ENCODE data around the gene ZNF837. TPM values are rescaled to one million over a fixed set of nuclear protein-coding genes. Genes with fewer than 3 reads are reported as not detected.

Gene ZNF837
- total and polyA plus RNA-seq, 2 of the 4 experiments (the other 2 are of a cell fraction): 0.54 to 1.2 TPM

DNA sequence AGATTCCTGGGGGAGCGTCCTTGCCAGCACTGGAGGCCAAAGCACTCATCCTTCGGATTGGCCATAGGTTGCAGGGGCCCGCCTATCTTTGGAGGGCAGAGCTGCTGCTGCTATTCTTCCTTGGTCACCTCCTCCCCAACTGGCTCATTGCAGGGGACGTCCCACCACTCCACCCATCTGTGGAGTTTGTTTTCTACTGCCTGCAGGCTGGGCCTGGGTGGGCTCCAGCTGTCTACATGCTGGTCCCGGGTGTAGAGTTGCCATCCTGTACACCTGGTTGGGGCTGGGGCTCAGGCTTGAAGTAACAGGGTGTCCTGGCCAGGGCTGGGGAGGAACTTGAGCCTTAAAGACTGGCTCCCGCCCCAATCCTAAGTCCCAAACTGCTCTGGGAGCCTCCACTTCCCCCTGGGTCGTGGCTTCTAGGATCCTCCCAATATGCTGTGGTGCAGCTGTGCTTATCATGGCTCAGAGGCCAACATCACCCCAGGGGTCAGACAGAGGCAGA is 16.8 kb upstream of the ZNF837 start:
- H2AFZ ChIP-seq (replicated peaks; ENCODE audit: low read length, poor library complexity): no peak overlapping the region
- peaks cover 26% of the 10 kb centered on the region for H3K36me3 ChIP-seq (ENCODE audit: control insufficient read depth, insufficient read depth, low read length)
- no peak overlapping the region for H2BK5ac ChIP-seq (ENCODE audit: low read depth, low read length, poor library complexity, severe bottlenecking)
- dilution Hi-C loops (cut with HindIII; ENCODE audit: low sequenced_read_pairs, unreplicated experiment): no loop called here
- H3K9me3 ChIP-seq (ENCODE audit: control insufficient read depth, insufficient read depth, low read length): no peaks in the 10 kb centered on the region
- H3K79me1 ChIP-seq (ENCODE audit: low read depth in 1 of 2, low read length in 2 of 2): peaks cover 6 to 33% of the 10 kb centered on the region in 2 experiments
- CTCF ChIA-PET: no interaction called here
- H2BK20ac ChIP-seq (ENCODE audit: low read depth, low read length): no peak overlapping the region
- no peak overlapping the region for H2BK15ac ChIP-seq (ENCODE audit: low read depth, low read length)
- H3K27ac ChIP-seq (ENCODE audit: insufficient read depth, low read length): no peak overlapping the region
- H4K8ac ChIP-seq (ENCODE audit: low read depth in 2 of 2, low read length in 2 of 2): no peak overlapping the region
- H3K4me2 ChIP-seq (ENCODE audit: low read depth, low read length): no peak overlapping the region
- no peak for ATAC-seq (ENCODE audit: low read depth)
- peaks cover 24% of the 10 kb centered on the region for H4K20me1 ChIP-seq (ENCODE audit: insufficient read depth, low read length)
- intact Hi-C loops (cut with micrococcal nuclease): no loop called here
- H2AK5ac ChIP-seq (ENCODE audit: low read depth, low read length): no peak overlapping the region
- no peak overlapping the region for H3K18ac ChIP-seq (ENCODE audit: low read depth, low read length)
- no peak overlapping the region for H3K23ac ChIP-seq (ENCODE audit: low read depth, low read length)
- no peak overlapping the region for H3K56ac ChIP-seq (ENCODE audit: extremely low read depth, insufficient read depth, low read length)
- no peaks in the 10 kb centered on the region for H3K9me1 ChIP-seq (ENCODE audit: insufficient read depth, low read length)
- 86% methylated on average over 4 of the region's 7 CpGs; no CpG with 5 or more reads in 1 of the 2 experiments for WGBS, 2 experiments (ENCODE audit: extremely low coverage in 2 of 2, insufficient read length in 1 of 2)
- H3K4me1 ChIP-seq (ENCODE audit: control insufficient read depth, insufficient read depth, low read length): peaks cover 5% of the 10 kb centered on the region
- no peak overlapping the region for H3K4ac ChIP-seq (ENCODE audit: low read depth, low read length)
- no peak overlapping the region for H2BK120ac ChIP-seq (ENCODE audit: low read depth, low read length)
- no peak overlapping the region for H3K14ac ChIP-seq (replicated peaks; ENCODE audit: low read depth, low read length)
- POLR2A ChIA-PET (ENCODE audit: unreplicated experiment): no interaction called here
- H3K9ac ChIP-seq (ENCODE audit: low read depth, low read length): no peak overlapping the region
- no peak overlapping the region for H2AK9ac ChIP-seq (replicated peaks; ENCODE audit: low read depth, low read length, poor library complexity)
- BruUV-seq (replicated peaks): no TSS peak
- H4K91ac ChIP-seq (ENCODE audit: insufficient read depth, low read depth, low read length): no peak overlapping the region
- TF ChIP-seq CEBPB (IDR thresholded peaks at IDR 0.05; ENCODE audit: low read depth, low read length): no peak
- TF ChIP-seq MXI1 (IDR thresholded peaks at IDR 0.05; ENCODE audit: borderline replicate concordance, low read depth, low read length): no peak
- TF ChIP-seq RCOR1 (IDR thresholded peaks at IDR 0.05; ENCODE audit: insufficient replicate concordance, low read length): no peak
- TF ChIP-seq, protein P1, sequence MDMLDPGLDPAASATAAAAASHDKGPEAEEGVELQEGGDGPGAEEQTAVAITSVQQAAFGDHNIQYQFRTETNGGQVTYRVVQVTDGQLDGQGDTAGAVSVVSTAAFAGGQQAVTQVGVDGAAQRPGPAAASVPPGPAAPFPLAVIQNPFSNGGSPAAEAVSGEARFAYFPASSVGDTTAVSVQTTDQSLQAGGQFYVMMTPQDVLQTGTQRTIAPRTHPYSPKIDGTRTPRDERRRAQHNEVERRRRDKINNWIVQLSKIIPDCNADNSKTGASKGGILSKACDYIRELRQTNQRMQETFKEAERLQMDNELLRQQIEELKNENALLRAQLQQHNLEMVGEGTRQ (IDR thresholded peaks at IDR 0.05; ENCODE audit: low read depth, low read length): no peak
- no peak for TF ChIP-seq NFE2L2 (IDR thresholded peaks at IDR 0.05; ENCODE audit: low read depth, low read length)
- no peak for TF ChIP-seq BHLHE40 (IDR thresholded peaks at IDR 0.05; ENCODE audit: low read depth, low read length)
- TF ChIP-seq, protein P2, sequence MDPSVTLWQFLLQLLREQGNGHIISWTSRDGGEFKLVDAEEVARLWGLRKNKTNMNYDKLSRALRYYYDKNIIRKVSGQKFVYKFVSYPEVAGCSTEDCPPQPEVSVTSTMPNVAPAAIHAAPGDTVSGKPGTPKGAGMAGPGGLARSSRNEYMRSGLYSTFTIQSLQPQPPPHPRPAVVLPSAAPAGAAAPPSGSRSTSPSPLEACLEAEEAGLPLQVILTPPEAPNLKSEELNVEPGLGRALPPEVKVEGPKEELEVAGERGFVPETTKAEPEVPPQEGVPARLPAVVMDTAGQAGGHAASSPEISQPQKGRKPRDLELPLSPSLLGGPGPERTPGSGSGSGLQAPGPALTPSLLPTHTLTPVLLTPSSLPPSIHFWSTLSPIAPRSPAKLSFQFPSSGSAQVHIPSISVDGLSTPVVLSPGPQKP (IDR thresholded peaks at IDR 0.05; ENCODE audit: borderline replicate concordance, low read depth, low read length): no peak
- no peak for TF ChIP-seq MAZ (IDR thresholded peaks at IDR 0.05; ENCODE audit: borderline replicate concordance, low read depth, low read length)
- no peak for TF ChIP-seq CHD1 (IDR thresholded peaks at IDR 0.05; ENCODE audit: low read depth, low read length)
- no peak for DNase-seq
- H3K4me3 ChIP-seq (ENCODE audit: insufficient read depth, low read depth, low read length): no peak overlapping the region
- no peak overlapping the region for H4K5ac ChIP-seq (ENCODE audit: low read depth, low read length)
- no peaks in the 10 kb centered on the region for H3K27me3 ChIP-seq (ENCODE audit: control insufficient read depth, insufficient read depth, low read length)
- in situ Hi-C loops (cut with MboI; ENCODE audit: low sequenced_read_pairs): no loop called here

All from IMR-90 (cell line).